ENCODE data around the gene ARHGDIG. TPM values are rescaled to one million over a fixed set of nuclear protein-coding genes. Genes with fewer than 3 reads are reported as not detected.
A peak's percentile ranks its signal among the peaks of the same experiment; 100 is the strongest.

The ARHGDIG gene
- polyA plus RNA-seq (2013, experiment 1 of 2): 0.85 TPM
- polyA plus RNA-seq (2013, experiment 2 of 2): 0.89 TPM

- Histone ChIP-seq H3K27ac (replicated peaks; ENCODE audit: low read length) (no peak within 1 kb of the TSS), H2AK5ac (ENCODE audit: low read depth, low read length) (peak within 1 kb of the TSS; percentile 90), H3K9me3 (replicated peaks in 1 of 2; ENCODE audit: control insufficient read depth in 2 of 2, insufficient read depth in 1 of 2, low read depth in 1 of 2, low read length in 2 of 2) (peaks cover 0 to 5% of the 10 kb centered on the region in 2 donors), H3K4me3 (ENCODE audit: low read length in 2 of 2) (peak within 1 kb of the TSS; percentile 37 to 79), H3K23ac (ENCODE audit: low read depth, low read length, poor library complexity) (peak within 1 kb of the TSS; percentile 96), H3K4me2 (ENCODE audit: insufficient read depth, low read length, poor library complexity, severe bottlenecking) (peak within 1 kb of the TSS; percentile 98), H3K18ac (ENCODE audit: low read length) (peak within 1 kb of the TSS; percentile 80), H2BK12ac (ENCODE audit: low read length) (peak within 1 kb of the TSS; percentile 58), H2BK5ac (ENCODE audit: low read length) (peak within 1 kb of the TSS; percentile 66), H3K9ac (ENCODE audit: low read depth, low read length, poor library complexity) (peak within 1 kb of the TSS; percentile 44), H3K14ac (ENCODE audit: low read length) (no peak within 1 kb of the TSS), H3K4ac (ENCODE audit: low read length) (no peak within 1 kb of the TSS), H3K36me3 (replicated peaks in 1 of 2; ENCODE audit: control insufficient read depth in 2 of 2, insufficient read depth in 2 of 2, low read length in 2 of 2) (no peaks in the 10 kb centered on the region), H2BK120ac (ENCODE audit: low read depth, low read length) (peak within 1 kb of the TSS; percentile 39), H4K91ac (ENCODE audit: low read depth, low read length, poor library complexity) (no peak within 1 kb of the TSS), H4K8ac (ENCODE audit: low read depth, low read length) (no peak within 1 kb of the TSS), H3K79me1 (ENCODE audit: low read depth, low read length) (no peaks in the 10 kb centered on the region), H3K27me3 (ENCODE audit: control insufficient read depth in 3 of 3, insufficient read depth in 3 of 3, low read depth in 1 of 3, low read length in 3 of 3) (peaks cover 2 to 59% (median 46%) of the 10 kb centered on the region in 3 experiments), H3K4me1 (ENCODE audit: control insufficient read depth in 2 of 2, insufficient read depth in 1 of 2, low read depth in 1 of 2, low read length in 2 of 2) (peaks cover 0 to 2% of the 10 kb centered on the region in 2 donors), H2AFZ (ENCODE audit: low read length) (peak within 1 kb of the TSS; percentile 91), H2BK15ac (ENCODE audit: low read length) (peak within 1 kb of the TSS; percentile 81)
- no CpG with 5 or more reads among the region's 54 CpGs for WGBS, 2 donors (ENCODE audit: extremely low coverage in 2 of 2, insufficient read length in 2 of 2, insufficient replicate concordance in 1 of 2)
- DNase-seq (ENCODE audit: low spot score): no peak
These were observed at the start of gene ARHGDIG for GRCh38 chr16:280552-280951. TSS of gene ARHGDIG (plus strand) at chr16:280591. CDS start at chr16:280681, 90 bp downstream.

- Histone ChIP-seq H3K14ac (ENCODE audit: low read length) (no peak overlapping the region), H2AK5ac (ENCODE audit: low read depth, low read length) (no peak overlapping the region), H3K4me3 (ENCODE audit: low read length in 2 of 2) (no peak overlapping the region), H2BK15ac (ENCODE audit: low read length) (no peak overlapping the region), H3K4ac (ENCODE audit: low read length) (no peak overlapping the region), H3K18ac (ENCODE audit: low read length) (no peak overlapping the region), H2BK120ac (ENCODE audit: low read depth, low read length) (no peak overlapping the region), H3K4me2 (ENCODE audit: insufficient read depth, low read length, poor library complexity, severe bottlenecking) (no peak overlapping the region), H3K23ac (ENCODE audit: low read depth, low read length, poor library complexity) (no peak overlapping the region), H2AFZ (ENCODE audit: low read length) (no peak overlapping the region), H3K9ac (ENCODE audit: low read depth, low read length, poor library complexity) (no peak overlapping the region), H3K4me1 (ENCODE audit: control insufficient read depth in 2 of 2, insufficient read depth in 1 of 2, low read depth in 1 of 2, low read length in 2 of 2) (peaks cover 2 to 9% of the 10 kb centered on the region in 2 donors), H3K27ac (replicated peaks; ENCODE audit: low read length) (no peak overlapping the region), H4K91ac (ENCODE audit: low read depth, low read length, poor library complexity) (no peak overlapping the region), H2BK12ac (ENCODE audit: low read length) (no peak overlapping the region), H4K8ac (ENCODE audit: low read depth, low read length) (no peak overlapping the region), H2BK5ac (ENCODE audit: low read length) (no peak overlapping the region), H3K79me1 (ENCODE audit: low read depth, low read length) (peaks cover 1% of the 10 kb centered on the region), H3K36me3 (replicated peaks in 1 of 2; ENCODE audit: control insufficient read depth in 2 of 2, insufficient read depth in 2 of 2, low read length in 2 of 2) (peaks cover 11 to 22% of the 10 kb centered on the region in 2 donors), H3K9me3 (replicated peaks in 1 of 2; ENCODE audit: control insufficient read depth in 2 of 2, insufficient read depth in 1 of 2, low read depth in 1 of 2, low read length in 2 of 2) (no peaks in the 10 kb centered on the region), H3K27me3 (ENCODE audit: control insufficient read depth in 3 of 3, insufficient read depth in 3 of 3, low read depth in 1 of 3, low read length in 3 of 3) (no peaks in the 10 kb centered on the region)
- no peak for DNase-seq (ENCODE audit: low spot score)
- no CpG with 5 or more reads among the region's 22 CpGs for WGBS, 2 donors (ENCODE audit: extremely low coverage in 2 of 2, insufficient read length in 2 of 2, insufficient replicate concordance in 1 of 2)
These were observed 49.4 kb upstream of the ARHGDIG start for GRCh38 chr16:230949-231348.

- peak within 1 kb of the TSS; percentile 86 for H4K8ac ChIP-seq (ENCODE audit: low read depth, low read length)
- H3K79me1 ChIP-seq (ENCODE audit: low read depth, low read length): peaks cover 3% of the 10 kb centered on the region
- H2BK5ac ChIP-seq (ENCODE audit: low read length): peak within 1 kb of the TSS; percentile 44
- no peak within 1 kb of the TSS for H2AK5ac ChIP-seq (ENCODE audit: low read depth, low read length)
- no peaks in the 10 kb centered on the region for H3K27me3 ChIP-seq (ENCODE audit: control insufficient read depth in 3 of 3, insufficient read depth in 3 of 3, low read depth in 1 of 3, low read length in 3 of 3)
- peak within 1 kb of the TSS; percentile 98 for H3K27ac ChIP-seq (replicated peaks; ENCODE audit: low read length)
- no peaks in the 10 kb centered on the region for H3K9me3 ChIP-seq (replicated peaks in 1 of 2; ENCODE audit: control insufficient read depth in 2 of 2, insufficient read depth in 1 of 2, low read depth in 1 of 2, low read length in 2 of 2)
- H3K14ac ChIP-seq (ENCODE audit: low read length): peak within 1 kb of the TSS; percentile 98
- peaks cover 3 to 13% of the 10 kb centered on the region in 2 donors for H3K36me3 ChIP-seq (replicated peaks in 1 of 2; ENCODE audit: control insufficient read depth in 2 of 2, insufficient read depth in 2 of 2, low read length in 2 of 2)
- H4K91ac ChIP-seq (ENCODE audit: low read depth, low read length, poor library complexity): no peak within 1 kb of the TSS
- H3K23ac ChIP-seq (ENCODE audit: low read depth, low read length, poor library complexity): peak within 1 kb of the TSS; percentile 93
- no peak within 1 kb of the TSS for H3K4ac ChIP-seq (ENCODE audit: low read length)
- peak within 1 kb of the TSS; percentile 85 for H2AFZ ChIP-seq (ENCODE audit: low read length)
- H3K9ac ChIP-seq (ENCODE audit: low read depth, low read length, poor library complexity): peak within 1 kb of the TSS; percentile 94
- WGBS, 2 donors (ENCODE audit: extremely low coverage in 2 of 2, insufficient read length in 2 of 2, insufficient replicate concordance in 1 of 2): no CpG with 5 or more reads among the region's 85 CpGs
- H2BK15ac ChIP-seq (ENCODE audit: low read length): peak within 1 kb of the TSS; percentile 75
- peak within 1 kb of the TSS; percentile 66 to 90 for H3K4me3 ChIP-seq (ENCODE audit: low read length in 2 of 2)
- no peaks in the 10 kb centered on the region for H3K4me1 ChIP-seq (ENCODE audit: control insufficient read depth in 2 of 2, insufficient read depth in 1 of 2, low read depth in 1 of 2, low read length in 2 of 2)
- DNase-seq (ENCODE audit: low spot score): peak; percentile 95
- H2BK120ac ChIP-seq (ENCODE audit: low read depth, low read length): no peak within 1 kb of the TSS
- peak within 1 kb of the TSS; percentile 88 for H3K4me2 ChIP-seq (ENCODE audit: insufficient read depth, low read length, poor library complexity, severe bottlenecking)
- H3K18ac ChIP-seq (ENCODE audit: low read length): peak within 1 kb of the TSS; percentile 97
- H2BK12ac ChIP-seq (ENCODE audit: low read length): peak within 1 kb of the TSS; percentile 30
These were observed 45.7 kb upstream of the ARHGDIG start, which contains the start of gene FAM234A for GRCh38 chr16:234468-235305. TSS of gene FAM234A (plus strand) at chr16:234821. CDS start at chr16:254414, 19,593 bp downstream.

- Histone ChIP-seq H3K14ac (ENCODE audit: low read length) (no peak overlapping the region), H3K9ac (ENCODE audit: low read depth, low read length, poor library complexity) (no peak overlapping the region), H3K79me1 (ENCODE audit: low read depth, low read length) (peaks cover 15% of the 10 kb centered on the region), H3K18ac (ENCODE audit: low read length) (no peak overlapping the region), H3K4me3 (ENCODE audit: low read length in 2 of 2) (no peak overlapping the region), H3K36me3 (replicated peaks in 1 of 2; ENCODE audit: control insufficient read depth in 2 of 2, insufficient read depth in 2 of 2, low read length in 2 of 2) (peaks cover 5 to 18% of the 10 kb centered on the region in 2 donors), H2BK15ac (ENCODE audit: low read length) (no peak overlapping the region), H4K91ac (ENCODE audit: low read depth, low read length, poor library complexity) (no peak overlapping the region), H3K27ac (replicated peaks; ENCODE audit: low read length) (no peak overlapping the region), H2BK120ac (ENCODE audit: low read depth, low read length) (no peak overlapping the region), H3K4me1 (ENCODE audit: control insufficient read depth in 2 of 2, insufficient read depth in 1 of 2, low read depth in 1 of 2, low read length in 2 of 2) (no peaks in the 10 kb centered on the region), H3K27me3 (ENCODE audit: control insufficient read depth in 3 of 3, insufficient read depth in 3 of 3, low read depth in 1 of 3, low read length in 3 of 3) (no peaks in the 10 kb centered on the region), H2AK5ac (ENCODE audit: low read depth, low read length) (no peak overlapping the region), H3K4ac (ENCODE audit: low read length) (no peak overlapping the region), H4K8ac (ENCODE audit: low read depth, low read length) (no peak overlapping the region), H3K23ac (ENCODE audit: low read depth, low read length, poor library complexity) (no peak overlapping the region), H3K9me3 (replicated peaks in 1 of 2; ENCODE audit: control insufficient read depth in 2 of 2, insufficient read depth in 1 of 2, low read depth in 1 of 2, low read length in 2 of 2) (no peaks in the 10 kb centered on the region), H2AFZ (ENCODE audit: low read length) (no peak overlapping the region), H3K4me2 (ENCODE audit: insufficient read depth, low read length, poor library complexity, severe bottlenecking) (no peak overlapping the region), H2BK5ac (ENCODE audit: low read length) (no peak overlapping the region), H2BK12ac (ENCODE audit: low read length) (no peak overlapping the region)
- no peak for DNase-seq (ENCODE audit: low spot score)
- WGBS, 2 donors (ENCODE audit: extremely low coverage in 2 of 2, insufficient read length in 2 of 2, insufficient replicate concordance in 1 of 2): no CpG with 5 or more reads among the region's 3 CpGs
These were observed 40.5 kb upstream of the ARHGDIG start for GRCh38 chr16:239948-240277.
